Endothelial cell of umbilical vein (primary cell): ENCODE results near the gene UBP1. TPM values are rescaled to one million over a fixed set of nuclear protein-coding genes. Genes with fewer than 3 reads are reported as not detected.

Source experiments
- BruUV-seq: library from RNA; stranded (reverse); fragments of 400-500 nt; replicated peaks from 2 replicates; lab custom pipeline; 2021; lab: Mats Ljungman, UMichigan
- CTCF ChIA-PET: fragments of 300-600, 350-600 bp; sonication (Branson Sonifier 250); formaldehyde crosslinking; loops from one replicate; lab custom pipeline; 2021; ENCODE audit warnings: antibody characterized with exemption, inconsistent platforms; lab: Charles Lee
- POLR2A ChIA-PET: fragments of 300-600, 350-600 bp; sonication (Branson Sonifier 250); formaldehyde crosslinking; loops from one replicate; lab custom pipeline; 2021; ENCODE audit warnings: antibody characterized with exemption, inconsistent platforms; lab: Charles Lee
- DNase-seq: peaks from one replicate; pipeline ENCODE4 v3.0.0-alpha.2; 2011; ENCODE audit warnings: low read depth, low spot score
- FAIRE-seq: peaks from 2 replicates; lab custom pipeline; 2011; peaks lifted over from hg19 to GRCh38; lab: Jason Lieb, UNC
- H2AFZ ChIP-seq: 2 replicates; pipeline ENCODE4 v1.6.0; 2012; ENCODE audit warnings: low read depth, low read length, control low read depth, inconsistent platforms
- H3K27ac ChIP-seq: 2 replicates; pipeline ENCODE4 v1.5.1; 2011; ENCODE audit warnings: low read depth, mild to moderate bottlenecking, control low read depth, low read length, moderate library complexity; ENCODE audit not compliant: insufficient read depth
- H3K27me3 ChIP-seq, 2 experiments: 2 replicates each; pipeline versions ENCODE4 v1.6.0 to v1.6.1; 2011; ENCODE audit warnings: low read length in 2 of 2, mixed read lengths in 1 of 2; ENCODE audit not compliant: control insufficient read depth in 2 of 2, insufficient read depth in 2 of 2
- H3K36me3 ChIP-seq, 2 experiments: 2 replicates in 1 of 2; 3 replicates in 1 of 2; pipeline ENCODE4 v1.5.1; 2011; ENCODE audit warnings: low read length in 2 of 2, mild to moderate bottlenecking in 1 of 2, moderate library complexity in 1 of 2; ENCODE audit not compliant: control insufficient read depth in 2 of 2, insufficient read depth in 2 of 2; ENCODE audit errors: extremely low read depth in 1 of 2
- H3K4me1 ChIP-seq: 3 replicates; pipeline ENCODE4 v1.5.1; 2011; ENCODE audit warnings: mild to moderate bottlenecking, low read length; ENCODE audit not compliant: control insufficient read depth, insufficient read depth; ENCODE audit errors: extremely low read depth
- H3K4me2 ChIP-seq: 2 replicates; pipeline ENCODE4 v1.6.1; 2011; ENCODE audit warnings: low read length, control low read depth, mixed read lengths; ENCODE audit not compliant: insufficient read depth
- H3K4me3 ChIP-seq, 3 experiments: fragments of 200-600 bp in 1 of 3; sonication (generic), shearing (Covaris generic) in 1 of 3; replicated peaks in 1 of 3; 2 replicates each; pipeline ENCODE4 v1.5.1; 2011 to 2016; ENCODE audit warnings: control low read depth in 3 of 3, low read length in 3 of 3, mild to moderate bottlenecking in 2 of 3, inconsistent platforms in 1 of 3, low read depth in 1 of 3, moderate library complexity in 1 of 3; ENCODE audit not compliant: insufficient read depth in 1 of 3
- H3K79me2 ChIP-seq: 2 replicates; pipeline ENCODE4 v1.6.0; 2012; ENCODE audit warnings: low read length, inconsistent platforms; ENCODE audit not compliant: control insufficient read depth, insufficient read depth
- H3K9ac ChIP-seq: replicated peaks from 2 replicates; pipeline ENCODE3; 2011; ENCODE audit warnings: low read length, control low read depth; ENCODE audit not compliant: insufficient read depth; ENCODE audit errors: extremely low read depth
- H3K9me1 ChIP-seq: replicated peaks from 3 replicates; pipeline ENCODE4 v1.6.0; 2011; ENCODE audit warnings: mild to moderate bottlenecking, low read length; ENCODE audit not compliant: control insufficient read depth, insufficient read depth; ENCODE audit errors: extremely low read depth
- H3K9me3 ChIP-seq: replicated peaks from 2 replicates; pipeline ENCODE4 v1.5.1; 2012; ENCODE audit warnings: low read length, inconsistent platforms; ENCODE audit not compliant: control insufficient read depth, insufficient read depth
- H4K20me1 ChIP-seq: replicated peaks from 2 replicates; pipeline ENCODE3; 2011; ENCODE audit warnings: mild to moderate bottlenecking, low read length; ENCODE audit not compliant: control insufficient read depth, insufficient read depth; ENCODE audit errors: extremely low read depth
- CTCF ChIP-seq, 2 donors: IDR thresholded peaks; 1 replicate in 1 of 2; 2 replicates in 1 of 2; pipeline ENCODE4 v1.5.1; 2011; ENCODE audit warnings: low read length in 2 of 2, mild to moderate bottlenecking in 2 of 2, moderate library complexity in 2 of 2, control low read depth in 1 of 2, inconsistent platforms in 1 of 2, low read depth in 1 of 2; ENCODE audit not compliant: insufficient read depth in 1 of 2; ENCODE audit errors: extremely low read depth in 1 of 2
- EZH2 ChIP-seq: IDR thresholded peaks from 2 replicates; pipeline ENCODE4 v1.6.1; 2012; ENCODE audit warnings: borderline replicate concordance, low read depth, mild to moderate bottlenecking, moderate library complexity, low read length, inconsistent platforms; ENCODE audit not compliant: severe bottlenecking
- FOS ChIP-seq: IDR thresholded peaks from 2 replicates; pipeline ENCODE4 v1.6.1; 2011; ENCODE audit warnings: mild to moderate bottlenecking, low read length, moderate library complexity, borderline replicate concordance; ENCODE audit not compliant: insufficient read depth
- GATA2 ChIP-seq: IDR thresholded peaks from 2 replicates; pipeline ENCODE4 v1.7.0; 2011; ENCODE audit warnings: low read depth, mild to moderate bottlenecking, moderate library complexity, mixed read lengths, low read length; ENCODE audit not compliant: insufficient read length, insufficient read depth
- JUN ChIP-seq: IDR thresholded peaks from 2 replicates; pipeline ENCODE4 v1.6.1; 2011; ENCODE audit warnings: borderline replicate concordance, low read depth; ENCODE audit not compliant: insufficient read length, insufficient read depth
- MAX ChIP-seq: IDR thresholded peaks from 2 replicates; pipeline ENCODE4 v1.6.1; 2011; ENCODE audit not compliant: insufficient read depth, insufficient read length
- MYC ChIP-seq: IDR thresholded peaks from one replicate; pipeline ENCODE4 v1.6.1; 2011; ENCODE audit warnings: mild to moderate bottlenecking, low read depth, low read length
- POLR2A ChIP-seq: IDR thresholded peaks from 2 replicates; pipeline ENCODE4 v1.6.1; 2012; ENCODE audit warnings: low read depth, mild to moderate bottlenecking, control low read depth, low read length
- POLR2AphosphoS5 ChIP-seq: IDR thresholded peaks from 2 replicates; pipeline ENCODE4 v1.6.1; 2012; ENCODE audit warnings: low read depth, mild to moderate bottlenecking, control low read depth, low read length, moderate library complexity; ENCODE audit not compliant: insufficient read depth
- dilution Hi-C: fragments of 300-500 bp; cut with MboI; formaldehyde crosslinking; loops from one replicate; pipeline ENCODE4 v1.15.0; 2019; ENCODE audit warnings: low sequenced_read_pairs; ENCODE audit not compliant: extremely low pct_ligation_motif_present
- intact Hi-C: fragments of 100-400 bp; cut with micrococcal nuclease; formaldehyde crosslinking; loops from one replicate; pipeline ENCODE4 v1.10.0; 2022
- polyA plus RNA-seq, 4 experiments: library from polyadenylated mRNA; depleted of rRNA in 3 of 4; stranded (reverse) in 3 of 4; unstranded in 1 of 4; fragments of >200 nt; gene quantifications; 2 replicates each; pipeline versions ENCODE4 v1.2.1 to v1.2.3, GENCODE V29; 2011 to 2012; ENCODE audit warnings: missing spikeins in 1 of 4
- total RNA-seq: library from RNA; stranded (reverse); gene quantifications from 2 replicates; pipeline ENCODE4 v1.2.3, GENCODE V29; 2021

UBP1 gene
- total and polyA plus RNA-seq, 2 donors (not counting 3 experiments of a cell fraction or from before 2014, with no cell fraction given), result 60.2 to 90.5 TPM

GRCh38 chr3:33428734-33429133, 11.5 kb downstream of the UBP1 start:
- CTCF ChIA-PET, result interaction anchor here (1.2 kb wide), 1 partner anchor 359 kb away, joined by 5 read pairs; no protein-coding TSS in a partner anchor
- POLR2A ChIA-PET, result interaction anchor here (0.7 kb wide), 1 partner anchor 1896 kb away, joined by 3 read pairs; no protein-coding TSS in a partner anchor
- dilution Hi-C loops, result no loop called here

More at GRCh38 chr3:33428734-33429133, 11.5 kb downstream of the UBP1 start:
- H3K27ac ChIP-seq, result no peak overlapping the region
- H3K9ac ChIP-seq, result no peak overlapping the region
- H2AFZ ChIP-seq, result no peak overlapping the region
- peaks cover 0 to 7% of the 10 kb centered on the region in 2 experiments for H3K36me3 ChIP-seq
- no peak overlapping the region for H3K4me2 ChIP-seq
- H3K9me1 ChIP-seq, result no peaks in the 10 kb centered on the region
- peaks cover 14% of the 10 kb centered on the region for H4K20me1 ChIP-seq
- H3K9me3 ChIP-seq, result no peaks in the 10 kb centered on the region
- intact Hi-C loops, result loop anchor here (1.0 kb wide), 1 partner anchor 9 kb away; no protein-coding TSS in a partner anchor
- no peak for DNase-seq
- peaks cover 96% of the 10 kb centered on the region for H3K79me2 ChIP-seq
- no peaks in the 10 kb centered on the region for H3K27me3 ChIP-seq
- H3K4me1 ChIP-seq, result no peaks in the 10 kb centered on the region
- TF ChIP-seq GATA2, result no peak
- no peak for TF ChIP-seq JUN
- no peak for TF ChIP-seq POLR2AphosphoS5
- TF ChIP-seq POLR2A, result no peak
- TF ChIP-seq FOS, result no peak
- TF ChIP-seq EZH2, result no peak
- TF ChIP-seq MYC, result no peak
- no peak for TF ChIP-seq CTCF (IDR thresholded peaks at IDR 0.05; ENCODE audit: extremely low read depth in 1 of 2, insufficient read depth in 1 of 2, low read depth in 1 of 2, low read length in 2 of 2)
- no peak for TF ChIP-seq MAX
- BruUV-seq, result no TSS peak
- no peak for FAIRE-seq
- H3K4me3 ChIP-seq, result no peak overlapping the region
